Aorta (tissue), 5 donors: ENCODE data around the gene COX6A1. TPM values are rescaled to one million over a fixed set of nuclear protein-coding genes. Genes with fewer than 3 reads are reported as not detected.

Experiments used
- ATAC-seq: fragments of 200-7000 bp; cut with Tn5 transposase; one replicate; pipeline ENCODE4 v1.9.1; 2022; ENCODE audit warnings: moderate library complexity; ENCODE audit not compliant: low FRiP score
- DNase-seq, 2 donors: peaks; one replicate each; pipeline ENCODE4 v3.0.0-alpha.2; 2020
- H3K27ac ChIP-seq, 2 donors: one replicate each; pipeline ENCODE4 v1.5.1; 2013; ENCODE audit warnings: low read length in 2 of 2, mild to moderate bottlenecking in 2 of 2, moderate library complexity in 2 of 2, control low read depth in 1 of 2, inconsistent platforms in 1 of 2, low read depth in 1 of 2
- H3K27me3 ChIP-seq, 2 donors: one replicate each; pipeline ENCODE4 v1.6.1; 2013; ENCODE audit warnings: control low read depth in 1 of 2, low read length in 1 of 2, mild to moderate bottlenecking in 1 of 2, moderate library complexity in 1 of 2; ENCODE audit not compliant: insufficient read depth in 2 of 2, control insufficient read depth in 1 of 2
- H3K36me3 ChIP-seq, 2 donors: one replicate each; pipeline ENCODE4 v1.6.1; 2013; ENCODE audit warnings: control low read depth in 1 of 2, low read length in 1 of 2, mild to moderate bottlenecking in 1 of 2; ENCODE audit not compliant: insufficient read depth in 2 of 2, control insufficient read depth in 1 of 2
- H3K4me1 ChIP-seq, 2 donors: one replicate each; pipeline ENCODE4 v1.6.1; 2013; ENCODE audit warnings: low read length in 2 of 2, control low read depth in 1 of 2, mild to moderate bottlenecking in 1 of 2, moderate library complexity in 1 of 2; ENCODE audit not compliant: insufficient read depth in 2 of 2, control insufficient read depth in 1 of 2
- H3K4me3 ChIP-seq, 2 donors: one replicate each; pipeline ENCODE4 v1.5.1; 2013; ENCODE audit warnings: low read length in 2 of 2, control low read depth in 1 of 2, mild to moderate bottlenecking in 1 of 2
- H3K9me3 ChIP-seq: one replicate; pipeline ENCODE4 v1.6.1; 2013; ENCODE audit warnings: mild to moderate bottlenecking, low read length; ENCODE audit not compliant: control insufficient read depth
- WGBS, 2 donors: extraction: QIAGEN DNeasy Blood & Tissue Kit; methylation state at CpG; one replicate each; pipeline ENCODE4 v1.1.7; 2013; 5-methylcytosine and 5-hydroxymethylcytosine counted together
- intact Hi-C, 2 donors: fragments of 100-400 bp; cut with DNase I; formaldehyde crosslinking; loops; one replicate each; pipeline versions ENCODE4 v1.14.2 to v1.15.0; 2022
- polyA plus RNA-seq, 2 donors: library from polyadenylated mRNA; stranded (reverse); fragments of 200-250 nt; gene quantifications; one replicate each; pipeline ENCODE4 v1.2.3, GENCODE V29; 2013
- total RNA-seq, 2 donors: library from RNA; stranded (reverse); fragmentation: NEBNext Ultra II Directional; extraction: Animal tissue kit (Norgen Biotek cat#: 25700); gene quantifications; one replicate each; pipeline ENCODE4 v1.2.1, GENCODE V29; 2021
- donor health status: healthy with polysubstance abuse.
- donor health status: Bipolar disorder and iron deficiency.
- donor health status: DM: no; HTN: no; CAD: no.
- donor health status: DM: no; HTN: no; CAD: no.
- donor health status: DM: yes; HTN: yes; CAD: no.

Gene COX6A1
- total and polyA plus RNA-seq, 4 donors = 176 to 498 (median 300) TPM

DNA sequence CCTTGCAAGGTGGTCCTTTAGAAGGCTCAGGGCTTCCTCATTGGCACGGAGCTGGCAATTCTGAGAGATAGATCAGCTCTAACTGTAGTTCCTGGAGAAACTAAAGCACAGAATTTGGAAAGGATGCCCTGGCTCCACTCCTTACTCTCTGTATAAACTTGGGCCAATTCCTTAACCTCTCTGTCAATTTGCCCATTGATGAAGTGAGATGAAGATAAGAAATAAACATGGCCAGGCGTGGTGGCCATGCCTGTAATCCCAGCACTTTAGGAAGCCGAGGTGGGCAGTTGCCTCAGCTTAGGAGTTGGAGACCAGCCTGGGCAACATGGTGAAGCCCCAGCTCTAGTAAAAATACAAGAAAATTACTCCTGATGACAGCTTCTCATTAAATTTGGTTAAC, 34.0 kb upstream of the COX6A1 start:
- DNase-seq (no peak), ATAC-seq (no peak)
- no peaks in the 10 kb centered on the region for H3K4me1 ChIP-seq
- WGBS, 2 donors = 67 to 71% methylated on average over 3 of the region's 3 CpGs
- H3K4me3 ChIP-seq = no peak overlapping the region
- no peaks in the 10 kb centered on the region for H3K36me3 ChIP-seq
- H3K27ac ChIP-seq = no peak overlapping the region
- H3K9me3 ChIP-seq = no peaks in the 10 kb centered on the region
- H3K27me3 ChIP-seq = no peaks in the 10 kb centered on the region
- intact Hi-C loops = no loop called here

DNA sequence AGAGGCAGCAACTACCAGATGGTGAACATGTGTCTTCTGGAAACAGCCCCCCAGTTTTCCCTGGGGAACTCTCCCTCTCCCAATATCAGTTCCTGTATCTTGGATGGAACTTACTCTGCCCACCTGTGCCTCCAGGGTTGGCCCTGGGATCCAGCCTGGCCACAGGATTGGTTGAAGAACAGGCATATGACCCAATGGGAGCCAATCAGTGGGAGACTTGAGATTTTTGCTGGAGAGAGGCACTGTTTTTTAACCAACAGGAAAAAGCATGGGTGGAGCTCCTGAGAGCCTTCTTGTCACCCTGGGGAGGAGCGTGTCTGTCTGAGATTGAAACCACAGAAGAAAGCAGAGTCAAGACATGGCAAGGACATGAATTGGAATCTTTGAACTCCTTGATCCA, 33.6 kb upstream of the COX6A1 start:
- intact Hi-C loops = no loop called here
- no peak overlapping the region for H3K4me3 ChIP-seq
- 83 to 94% methylated on average over 1 of the region's 1 CpG for WGBS, 2 donors

GRCh38 chr12:120406069-120406468, 31.8 kb upstream of the COX6A1 start:
- H3K4me3 ChIP-seq = no peak overlapping the region
- no peaks in the 10 kb centered on the region for H3K9me3 ChIP-seq
- H3K27me3 ChIP-seq = no peaks in the 10 kb centered on the region
- ATAC-seq (no peak), DNase-seq (no peak)
- WGBS, 2 donors = 86% methylated on average over 3 of the region's 3 CpGs
- no peaks in the 10 kb centered on the region for H3K4me1 ChIP-seq
- H3K36me3 ChIP-seq = no peaks in the 10 kb centered on the region
- intact Hi-C loops = no loop called here
- no peak overlapping the region for H3K27ac ChIP-seq

More for the DNA sequence above, 33.6 kb upstream of the COX6A1 start:
- H3K27ac ChIP-seq = no peak overlapping the region
- H3K36me3 ChIP-seq = no peaks in the 10 kb centered on the region
- ATAC-seq (no peak), DNase-seq (no peak)
- no peaks in the 10 kb centered on the region for H3K4me1 ChIP-seq
- H3K9me3 ChIP-seq = no peaks in the 10 kb centered on the region
- H3K27me3 ChIP-seq = no peaks in the 10 kb centered on the region

DNA sequence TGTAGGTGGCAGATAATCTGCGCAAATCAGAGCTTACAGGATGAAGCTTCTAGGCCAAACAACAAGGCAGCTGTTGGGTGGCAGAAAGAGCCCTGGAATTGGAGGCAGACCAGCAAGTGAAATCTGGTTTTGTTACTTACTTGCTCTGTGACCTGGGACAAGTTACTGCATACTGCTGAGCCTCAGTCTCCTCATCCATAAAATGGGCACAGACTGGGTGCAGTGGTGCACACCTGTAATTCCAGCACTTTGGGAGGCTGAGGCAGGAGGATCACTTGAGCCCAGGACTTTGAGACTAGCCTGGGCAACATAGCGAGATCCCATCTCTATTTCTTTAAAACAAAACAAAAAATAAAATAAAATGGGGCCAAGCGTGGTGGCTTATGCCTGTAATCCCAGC, 31.4 kb upstream of the COX6A1 start:
- H3K4me1 ChIP-seq = no peaks in the 10 kb centered on the region
- no peaks in the 10 kb centered on the region for H3K36me3 ChIP-seq
- no peak for DNase-seq
- intact Hi-C loops = no loop called here
- H3K9me3 ChIP-seq = no peaks in the 10 kb centered on the region
- ATAC-seq = no peak
- WGBS, 2 donors = 95 to 99% methylated on average over 3 of the region's 3 CpGs
- no peak overlapping the region for H3K4me3 ChIP-seq
- H3K27ac ChIP-seq = no peak overlapping the region
- H3K27me3 ChIP-seq = no peaks in the 10 kb centered on the region

DNA sequence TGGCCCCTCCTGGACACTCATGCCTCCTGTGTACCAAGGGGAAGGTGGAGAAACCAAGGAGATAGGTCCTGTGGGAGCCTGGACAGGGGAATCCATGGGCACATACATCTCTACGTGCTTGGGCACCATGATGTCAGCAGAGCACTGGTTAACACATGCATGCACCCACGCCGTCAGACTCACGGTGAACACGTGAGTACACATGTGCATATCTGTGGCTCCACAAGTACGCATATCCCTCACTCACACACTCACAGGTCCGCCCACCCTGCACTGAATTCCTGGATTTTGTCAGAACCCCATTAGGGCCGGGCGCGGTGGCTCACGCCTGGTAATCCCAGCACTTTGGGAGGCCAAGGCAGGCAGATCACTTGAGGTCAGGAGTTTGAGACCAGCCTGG, 29.1 kb upstream of the COX6A1 start:
- intact Hi-C loops = no loop called here
- Histone ChIP-seq H3K27me3 (no peaks in the 10 kb centered on the region), H3K4me3 (no peak overlapping the region), H3K9me3 (no peaks in the 10 kb centered on the region), H3K36me3 (no peaks in the 10 kb centered on the region), H3K4me1 (no peaks in the 10 kb centered on the region), H3K27ac (no peak overlapping the region)
- WGBS, 2 donors = 95 to 96% methylated on average over 11 of the region's 11 CpGs
- DNase-seq (no peak), ATAC-seq (peak; percentile 26)

GRCh38 chr12:120412421-120412820, 25.5 kb upstream of the COX6A1 start:
- Histone ChIP-seq H3K27ac (no peak overlapping the region), H3K36me3 (no peaks in the 10 kb centered on the region), H3K4me3 (no peak overlapping the region), H3K4me1 (no peaks in the 10 kb centered on the region), H3K27me3 (no peaks in the 10 kb centered on the region), H3K9me3 (no peaks in the 10 kb centered on the region)
- DNase-seq (no peak), ATAC-seq (no peak)
- intact Hi-C loops = no loop called here
- 71 to 74% methylated on average over 7 of the region's 7 CpGs for WGBS, 2 donors

GRCh38 chr12:120413901-120414695, 23.8 kb upstream of the COX6A1 start:
- ATAC-seq (no peak), DNase-seq (no peak)
- no peaks in the 10 kb centered on the region for H3K9me3 ChIP-seq
- no peak overlapping the region for H3K4me3 ChIP-seq
- no peaks in the 10 kb centered on the region for H3K36me3 ChIP-seq
- H3K27me3 ChIP-seq = no peaks in the 10 kb centered on the region
- no peaks in the 10 kb centered on the region for H3K4me1 ChIP-seq
- WGBS, 2 donors = 45 to 49% methylated on average over 13 of the region's 13 CpGs
- intact Hi-C loops = no loop called here
- H3K27ac ChIP-seq = no peak overlapping the region

GRCh38 chr12:120416490-120417216, 21.3 kb upstream of the COX6A1 start:
- Histone ChIP-seq H3K9me3 (no peaks in the 10 kb centered on the region), H3K4me3 (no peak overlapping the region), H3K4me1 (no peaks in the 10 kb centered on the region), H3K27me3 (no peaks in the 10 kb centered on the region), H3K36me3 (no peaks in the 10 kb centered on the region), H3K27ac (no peak overlapping the region)
- DNase-seq (no peak), ATAC-seq (no peak)
- intact Hi-C loops = no loop called here
- 74 to 78% methylated on average over 7 of the region's 7 CpGs for WGBS, 2 donors
